ENCODE measurements around the gene STAT6. TPM values are rescaled to one million over a fixed set of nuclear protein-coding genes. Genes with fewer than 3 reads are reported as not detected.

The STAT6 gene, protein sequence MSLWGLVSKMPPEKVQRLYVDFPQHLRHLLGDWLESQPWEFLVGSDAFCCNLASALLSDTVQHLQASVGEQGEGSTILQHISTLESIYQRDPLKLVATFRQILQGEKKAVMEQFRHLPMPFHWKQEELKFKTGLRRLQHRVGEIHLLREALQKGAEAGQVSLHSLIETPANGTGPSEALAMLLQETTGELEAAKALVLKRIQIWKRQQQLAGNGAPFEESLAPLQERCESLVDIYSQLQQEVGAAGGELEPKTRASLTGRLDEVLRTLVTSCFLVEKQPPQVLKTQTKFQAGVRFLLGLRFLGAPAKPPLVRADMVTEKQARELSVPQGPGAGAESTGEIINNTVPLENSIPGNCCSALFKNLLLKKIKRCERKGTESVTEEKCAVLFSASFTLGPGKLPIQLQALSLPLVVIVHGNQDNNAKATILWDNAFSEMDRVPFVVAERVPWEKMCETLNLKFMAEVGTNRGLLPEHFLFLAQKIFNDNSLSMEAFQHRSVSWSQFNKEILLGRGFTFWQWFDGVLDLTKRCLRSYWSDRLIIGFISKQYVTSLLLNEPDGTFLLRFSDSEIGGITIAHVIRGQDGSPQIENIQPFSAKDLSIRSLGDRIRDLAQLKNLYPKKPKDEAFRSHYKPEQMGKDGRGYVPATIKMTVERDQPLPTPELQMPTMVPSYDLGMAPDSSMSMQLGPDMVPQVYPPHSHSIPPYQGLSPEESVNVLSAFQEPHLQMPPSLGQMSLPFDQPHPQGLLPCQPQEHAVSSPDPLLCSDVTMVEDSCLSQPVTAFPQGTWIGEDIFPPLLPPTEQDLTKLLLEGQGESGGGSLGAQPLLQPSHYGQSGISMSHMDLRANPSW
- 53.6 and 59.7 TPM in 2 replicates for total RNA-seq (2014; rRNA removed; shearing (Covaris generic); ENCODE audit: low replicate concordance)

DNA sequence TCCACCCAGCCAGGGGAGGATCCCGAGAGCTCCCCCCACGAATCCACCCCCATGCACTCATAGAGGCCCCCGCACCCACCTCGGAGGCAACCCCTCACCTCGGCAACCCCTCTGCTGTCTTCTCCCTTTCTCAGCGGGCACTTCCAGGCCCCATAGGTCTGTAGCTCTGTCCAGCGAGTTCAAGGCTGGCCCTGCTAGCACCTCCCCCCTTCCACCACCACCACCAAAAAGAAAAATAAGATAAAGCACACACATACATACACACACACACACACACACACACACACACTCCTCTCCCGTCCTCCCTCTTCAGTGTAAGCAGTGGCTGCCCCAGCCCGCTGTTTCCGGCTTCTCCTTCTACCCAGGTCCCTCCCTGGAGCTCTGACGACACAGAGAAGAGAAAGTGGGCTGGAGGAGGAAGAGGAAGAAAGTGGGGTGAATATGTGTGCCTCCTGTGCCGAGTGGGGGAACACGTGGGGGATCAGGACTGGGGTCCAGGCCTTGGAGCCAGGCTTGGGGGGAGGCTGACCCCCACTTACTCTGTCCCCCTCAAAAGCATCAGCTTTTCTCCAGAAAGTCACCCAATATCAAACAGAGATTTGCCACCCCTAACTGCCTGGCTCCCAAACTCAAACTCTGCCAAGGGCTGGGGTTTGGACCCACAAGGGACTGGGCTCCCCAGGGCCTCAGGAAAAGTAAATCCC, at the start of gene STAT6:
TSS of gene STAT6 (minus strand) at position 332 of the 704 bp plus-strand sequence. CDS start 3,084 bp downstream, outside the sequence.
- peak within 1 kb of the TSS; percentile 61 for H3K4me3 ChIP-seq
- peak; percentile 78 for DNase-seq
- no peaks in the 10 kb centered on the region for H3K27me3 ChIP-seq
- peaks cover 4% of the 10 kb centered on the region for H3K36me3 ChIP-seq
- H3K9me3 ChIP-seq = no peaks in the 10 kb centered on the region

DNA sequence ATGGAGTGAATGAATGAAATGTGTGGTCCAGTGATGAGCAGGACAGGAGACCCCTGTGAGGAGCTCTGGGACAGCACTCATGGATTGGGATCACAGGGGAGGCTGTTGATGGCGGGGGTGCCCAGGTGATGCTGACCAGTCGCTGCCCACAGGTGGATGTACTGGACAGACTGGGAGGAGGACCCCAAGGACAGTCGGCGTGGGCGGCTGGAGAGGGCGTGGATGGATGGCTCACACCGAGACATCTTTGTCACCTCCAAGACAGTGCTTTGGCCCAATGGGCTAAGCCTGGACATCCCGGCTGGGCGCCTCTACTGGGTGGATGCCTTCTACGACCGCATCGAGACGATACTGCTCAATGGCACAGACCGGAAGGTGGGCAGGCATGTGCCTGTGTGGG, 49.6 kb upstream of the STAT6 start:
- no peaks in the 10 kb centered on the region for H3K9me3 ChIP-seq
- no peak for DNase-seq
- H3K36me3 ChIP-seq = peaks cover 96% of the 10 kb centered on the region
- H3K27me3 ChIP-seq = no peaks in the 10 kb centered on the region
- no peak overlapping the region for H3K4me3 ChIP-seq

DNA sequence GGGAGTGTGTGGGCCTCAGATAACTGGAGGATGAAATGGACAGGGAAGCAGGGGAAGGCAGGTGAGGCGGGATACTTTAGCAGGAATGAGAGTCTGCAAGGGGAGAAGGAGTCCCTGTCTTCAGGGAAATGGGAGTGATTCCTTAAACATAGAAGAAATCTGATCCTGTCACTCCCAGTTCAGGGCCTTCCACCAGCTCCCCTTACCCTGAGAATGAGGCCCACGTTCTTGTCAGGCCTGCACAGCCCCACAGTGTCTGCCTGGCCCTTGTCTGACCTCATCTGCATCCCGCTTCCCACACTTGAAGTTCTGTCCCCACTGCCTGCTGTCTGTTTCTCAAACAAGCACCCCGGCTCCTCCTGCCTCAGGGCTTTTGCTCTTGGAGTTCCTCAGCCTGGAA, 48.9 kb upstream of the STAT6 start:
- no peak for DNase-seq
- peaks cover 96% of the 10 kb centered on the region for H3K36me3 ChIP-seq
- no peak overlapping the region for H3K4me3 ChIP-seq
- H3K9me3 ChIP-seq = no peaks in the 10 kb centered on the region
- no peaks in the 10 kb centered on the region for H3K27me3 ChIP-seq

DNA sequence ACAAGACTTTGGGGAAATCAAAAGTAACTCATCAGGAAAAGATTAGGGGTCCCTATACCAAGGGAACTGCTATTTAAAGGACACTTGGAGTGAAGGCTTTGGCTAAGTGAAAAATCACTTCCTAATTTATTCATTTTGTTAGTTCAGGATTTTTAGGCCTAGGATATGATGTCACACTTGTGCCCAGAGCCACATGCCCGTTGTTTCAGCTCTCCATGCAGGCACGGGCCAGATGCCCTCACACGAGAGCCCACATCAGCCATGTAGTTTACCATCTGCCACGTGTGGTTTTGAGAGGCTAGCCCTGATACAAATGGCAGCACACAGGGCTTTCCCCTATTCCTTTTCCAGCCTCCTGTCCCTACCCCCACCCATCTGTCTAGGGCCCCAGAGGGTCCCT, 48.1 kb upstream of the STAT6 start:
- Histone ChIP-seq H3K4me3 (no peak overlapping the region), H3K36me3 (peaks cover 96% of the 10 kb centered on the region), H3K9me3 (no peaks in the 10 kb centered on the region), H3K27me3 (no peaks in the 10 kb centered on the region)
- DNase-seq = no peak

DNA sequence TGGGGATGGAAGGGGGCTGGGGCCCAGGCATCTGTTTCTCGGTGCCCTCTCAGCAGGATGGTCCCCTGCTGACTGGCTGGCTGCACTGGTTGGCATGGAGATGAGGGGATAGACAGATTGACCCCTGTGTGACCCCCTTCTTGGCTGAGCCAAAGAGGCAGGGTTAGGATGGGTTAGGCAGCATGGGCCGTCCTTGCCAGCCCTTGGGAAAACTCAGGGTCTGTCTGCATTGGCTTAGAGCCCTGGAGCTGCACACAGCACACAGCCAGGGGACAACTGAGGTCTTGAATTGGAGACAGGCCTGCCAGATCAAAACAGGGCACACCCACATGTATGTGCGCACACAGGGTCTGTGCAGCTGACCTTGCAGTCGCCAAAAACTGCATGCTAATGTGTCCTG, 47.5 kb upstream of the STAT6 start:
- Histone ChIP-seq H3K9me3 (no peaks in the 10 kb centered on the region), H3K4me3 (no peak overlapping the region), H3K36me3 (peaks cover 96% of the 10 kb centered on the region), H3K27me3 (no peaks in the 10 kb centered on the region)
- DNase-seq = peak; percentile 20

DNA sequence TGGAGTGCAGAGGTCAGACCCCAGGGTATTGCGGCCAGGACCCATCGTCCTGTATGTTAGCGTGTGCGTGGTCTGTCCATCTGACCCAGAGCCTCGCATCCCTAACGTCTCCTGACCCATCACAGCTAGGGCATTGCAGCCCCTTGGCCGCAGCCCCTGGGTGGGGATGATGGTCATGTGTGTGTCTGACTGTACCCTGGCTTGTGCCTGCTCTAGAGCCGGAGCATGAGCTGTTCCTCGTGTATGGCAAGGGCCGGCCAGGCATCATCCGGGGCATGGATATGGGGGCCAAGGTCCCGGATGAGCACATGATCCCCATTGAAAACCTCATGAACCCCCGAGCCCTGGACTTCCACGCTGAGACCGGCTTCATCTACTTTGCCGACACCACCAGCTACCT, 47.0 kb upstream of the STAT6 start:
- H3K36me3 ChIP-seq = peaks cover 100% of the 10 kb centered on the region
- no peak for DNase-seq
- H3K27me3 ChIP-seq = no peaks in the 10 kb centered on the region
- no peak overlapping the region for H3K4me3 ChIP-seq
- no peaks in the 10 kb centered on the region for H3K9me3 ChIP-seq

DNA sequence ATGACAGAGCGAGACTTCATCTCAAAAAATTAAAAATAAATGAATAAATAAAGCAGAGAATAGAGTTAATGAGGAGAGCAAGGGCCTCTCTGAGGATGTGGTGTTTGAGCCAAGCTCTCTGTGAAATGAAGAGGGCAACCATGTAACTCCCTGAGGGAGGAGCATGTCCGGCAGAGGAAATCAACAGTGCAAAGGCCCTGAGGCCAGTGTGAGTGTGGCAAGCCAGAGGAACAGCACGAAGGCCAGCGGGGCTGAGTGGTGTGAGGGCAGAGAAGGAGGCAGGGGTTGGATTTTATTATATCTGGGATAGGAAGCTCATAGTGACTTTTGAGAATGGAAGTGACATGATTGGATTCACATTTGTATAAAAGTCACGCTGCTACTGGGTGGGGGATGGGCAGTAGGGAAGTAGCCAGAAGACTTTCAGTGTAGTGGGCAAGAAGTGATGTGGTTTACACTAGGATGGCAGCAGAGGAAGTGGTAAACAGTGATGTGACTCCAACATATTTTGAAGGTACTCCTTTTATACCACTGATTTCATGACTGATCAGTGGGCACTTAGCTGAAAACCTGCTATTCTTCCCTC, 46.5 kb upstream of the STAT6 start:
- no peaks in the 10 kb centered on the region for H3K27me3 ChIP-seq
- H3K4me3 ChIP-seq = no peak overlapping the region
- no peaks in the 10 kb centered on the region for H3K9me3 ChIP-seq
- H3K36me3 ChIP-seq = peaks cover 100% of the 10 kb centered on the region
- DNase-seq = no peak

DNA sequence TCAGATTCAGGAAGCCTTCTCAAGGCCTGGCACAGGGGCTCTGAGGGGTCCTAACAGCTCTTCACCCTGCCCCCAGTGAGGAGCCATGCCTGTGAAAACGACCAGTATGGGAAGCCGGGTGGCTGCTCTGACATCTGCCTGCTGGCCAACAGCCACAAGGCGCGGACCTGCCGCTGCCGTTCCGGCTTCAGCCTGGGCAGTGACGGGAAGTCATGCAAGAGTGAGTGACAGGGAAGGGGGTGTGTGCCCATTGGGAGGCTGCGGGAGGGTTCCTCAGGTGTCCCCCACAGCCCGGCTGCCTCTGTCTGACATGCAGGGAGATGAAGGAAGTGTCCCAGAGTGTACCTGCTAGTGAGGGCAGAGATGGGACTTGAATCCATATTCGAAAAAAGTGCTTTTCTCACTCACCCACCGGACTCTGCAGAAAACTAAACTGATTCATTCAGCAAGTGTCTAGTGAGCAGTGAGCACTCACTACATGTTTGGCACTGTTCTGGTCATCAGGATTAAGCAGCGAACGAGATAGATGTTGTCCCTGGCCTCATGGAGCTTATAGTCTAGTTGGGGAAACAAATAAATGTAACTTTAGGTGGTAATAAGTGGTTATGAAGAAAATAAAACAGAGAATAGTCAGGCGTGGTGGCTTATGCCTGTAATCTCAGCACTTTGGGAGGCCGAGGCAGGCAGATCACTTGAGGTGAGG, 45.7 kb upstream of the STAT6 start:
- Histone ChIP-seq H3K27me3 (no peaks in the 10 kb centered on the region), H3K9me3 (no peaks in the 10 kb centered on the region), H3K4me3 (no peak overlapping the region), H3K36me3 (peaks cover 92% of the 10 kb centered on the region)
- DNase-seq = no peak

DNA sequence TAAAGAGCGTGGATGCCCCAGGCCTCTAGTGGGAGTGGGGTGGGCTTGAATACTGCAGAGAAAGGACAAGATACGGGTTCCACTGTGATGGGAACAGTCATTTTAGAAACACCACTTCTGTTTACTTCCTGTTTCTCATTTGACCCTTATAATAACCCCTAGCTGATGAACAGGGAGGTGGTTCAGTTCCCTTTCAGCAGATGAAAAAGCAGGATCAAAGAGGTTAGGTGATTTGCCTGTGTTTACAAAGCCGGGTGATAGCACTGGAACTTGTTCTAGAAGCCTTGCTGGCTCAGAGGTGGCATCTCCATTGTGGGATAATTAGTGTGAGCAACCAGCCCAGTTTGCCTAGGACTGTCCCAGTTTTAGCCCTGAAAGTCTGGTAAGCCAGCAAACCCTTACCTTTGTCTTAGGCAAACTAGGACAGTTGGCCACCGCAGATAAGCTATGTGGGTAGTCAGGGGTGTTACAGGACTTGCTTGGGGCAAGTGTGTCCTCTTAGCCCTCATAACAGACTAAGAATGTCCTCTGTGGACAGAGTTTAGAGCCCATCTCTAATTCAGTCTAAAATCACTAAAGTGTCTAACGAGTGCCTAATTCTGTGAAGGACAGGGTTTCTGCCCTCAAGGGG, 43.8 kb upstream of the STAT6 start:
- Histone ChIP-seq H3K36me3 (peaks cover 85% of the 10 kb centered on the region), H3K27me3 (no peaks in the 10 kb centered on the region), H3K4me3 (no peak overlapping the region), H3K9me3 (no peaks in the 10 kb centered on the region)
- DNase-seq = no peak

DNA sequence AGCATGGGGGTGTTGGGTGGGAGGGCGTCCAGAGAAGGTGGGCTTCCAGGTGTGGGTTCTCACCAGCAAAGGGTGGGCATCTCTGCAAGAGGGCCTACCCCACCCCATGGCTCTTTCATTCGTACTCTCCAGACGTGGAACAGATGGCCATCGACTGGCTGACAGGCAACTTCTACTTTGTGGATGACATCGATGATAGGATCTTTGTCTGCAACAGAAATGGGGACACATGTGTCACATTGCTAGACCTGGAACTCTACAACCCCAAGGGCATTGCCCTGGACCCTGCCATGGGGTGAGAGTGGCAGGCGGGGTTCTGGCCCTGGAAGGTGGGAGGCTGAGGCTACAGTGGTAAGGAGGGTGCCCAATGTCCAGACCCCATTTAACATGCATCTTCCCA, 42.9 kb upstream of the STAT6 start:
- H3K36me3 ChIP-seq = peaks cover 85% of the 10 kb centered on the region
- H3K9me3 ChIP-seq = no peaks in the 10 kb centered on the region
- H3K4me3 ChIP-seq = no peak overlapping the region
- no peak for DNase-seq
- no peaks in the 10 kb centered on the region for H3K27me3 ChIP-seq

DNA sequence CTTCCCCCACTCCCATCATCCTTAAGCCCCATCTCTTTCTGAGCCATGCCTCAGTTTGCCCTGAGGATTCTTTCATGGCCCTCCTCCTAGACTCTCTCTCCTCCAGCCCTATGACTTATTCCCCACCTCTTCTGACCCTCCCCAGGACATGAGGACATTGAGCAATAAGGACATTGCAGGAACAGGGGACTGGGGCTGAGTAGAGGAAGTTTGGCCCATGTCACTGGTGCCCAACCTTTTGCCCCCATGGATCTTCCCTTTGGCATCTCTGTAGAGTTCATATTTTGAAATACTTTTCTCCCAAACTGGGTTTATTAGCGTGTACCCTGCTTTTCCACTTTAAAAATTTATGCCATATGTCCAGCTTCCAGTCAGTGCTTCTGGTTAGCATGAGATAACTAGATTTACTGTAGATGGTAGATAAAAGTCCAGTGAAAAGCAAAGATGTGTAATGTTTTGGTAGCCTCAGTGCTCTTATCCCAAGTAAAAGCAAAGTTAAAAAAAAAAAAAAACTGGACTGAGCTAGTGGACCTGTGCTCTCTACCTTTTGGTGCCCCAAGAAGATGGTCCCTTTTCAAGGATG, 42.3 kb upstream of the STAT6 start:
- H3K36me3 ChIP-seq = peaks cover 85% of the 10 kb centered on the region
- no peak for DNase-seq
- H3K9me3 ChIP-seq = no peaks in the 10 kb centered on the region
- H3K27me3 ChIP-seq = no peaks in the 10 kb centered on the region
- H3K4me3 ChIP-seq = no peak overlapping the region

DNA sequence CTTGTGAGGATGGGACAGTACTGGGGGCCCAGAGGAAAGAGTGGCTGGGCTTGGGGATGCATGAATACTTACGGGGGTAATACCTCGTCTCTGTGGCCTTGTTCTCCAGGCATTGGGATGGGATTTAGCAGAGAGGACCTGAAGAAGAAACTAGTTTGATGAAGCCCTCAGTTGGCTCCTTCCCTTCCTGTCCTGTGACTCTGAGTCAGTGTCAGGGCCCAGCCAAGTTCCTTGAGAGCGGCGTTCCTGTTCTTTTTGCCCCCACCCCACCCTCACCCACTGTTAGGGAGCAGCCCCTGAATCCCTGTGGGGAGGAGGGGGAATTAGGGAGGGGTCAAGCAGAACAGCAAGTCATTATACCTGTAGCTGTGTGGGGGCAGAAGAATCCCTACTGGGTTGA, 41.5 kb upstream of the STAT6 start:
- Histone ChIP-seq H3K27me3 (no peaks in the 10 kb centered on the region), H3K9me3 (no peaks in the 10 kb centered on the region), H3K4me3 (no peak overlapping the region), H3K36me3 (peaks cover 85% of the 10 kb centered on the region)
- DNase-seq = peak; percentile 61

DNA sequence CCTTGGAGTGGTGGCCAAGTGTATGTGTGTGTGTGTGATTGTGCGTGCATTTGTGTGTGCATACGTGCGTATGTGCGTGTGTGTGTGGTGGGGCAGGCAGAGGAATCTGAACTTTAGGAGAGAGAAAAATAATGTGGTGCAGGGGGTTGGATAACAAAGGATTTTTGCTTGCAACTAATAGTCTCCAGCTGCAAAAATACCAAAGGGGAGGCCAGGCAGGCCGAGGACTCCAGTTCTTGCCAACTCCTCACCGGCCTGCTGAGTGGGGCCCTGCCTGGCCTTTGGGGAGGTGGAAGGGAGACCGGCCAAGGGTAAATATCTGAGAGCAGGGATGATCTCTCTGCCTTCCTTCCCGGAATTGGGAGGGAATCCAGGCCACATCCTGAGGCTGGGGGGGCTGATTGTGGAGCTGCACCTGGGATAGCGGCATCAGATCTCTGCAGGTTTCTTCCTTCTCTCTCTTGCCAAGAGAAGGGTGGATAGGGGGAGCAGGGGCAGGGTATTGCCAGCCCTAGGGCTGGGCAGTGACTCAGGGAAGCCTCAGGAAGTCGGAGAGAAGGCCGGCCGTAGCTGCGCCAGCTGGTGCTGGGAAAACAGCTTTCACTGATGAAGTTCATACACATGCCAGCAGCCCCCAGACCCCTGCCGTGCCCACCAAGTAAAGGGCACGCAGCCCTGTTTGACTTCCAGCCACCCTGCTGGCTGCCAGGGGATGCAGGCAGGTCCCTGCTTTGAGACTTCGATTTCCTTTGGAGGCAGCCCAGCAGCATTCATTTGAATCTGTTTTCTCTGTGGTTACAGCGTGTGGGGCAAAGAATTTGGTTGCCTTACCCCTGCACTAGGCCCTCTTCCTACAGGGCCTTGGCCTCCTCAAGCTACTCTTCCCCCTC, 40.8 kb upstream of the STAT6 start:
- DNase-seq = peak; percentile 94
- Histone ChIP-seq H3K9me3 (no peaks in the 10 kb centered on the region), H3K27me3 (no peaks in the 10 kb centered on the region), H3K4me3 (no peak overlapping the region), H3K36me3 (peaks cover 79% of the 10 kb centered on the region)

DNA sequence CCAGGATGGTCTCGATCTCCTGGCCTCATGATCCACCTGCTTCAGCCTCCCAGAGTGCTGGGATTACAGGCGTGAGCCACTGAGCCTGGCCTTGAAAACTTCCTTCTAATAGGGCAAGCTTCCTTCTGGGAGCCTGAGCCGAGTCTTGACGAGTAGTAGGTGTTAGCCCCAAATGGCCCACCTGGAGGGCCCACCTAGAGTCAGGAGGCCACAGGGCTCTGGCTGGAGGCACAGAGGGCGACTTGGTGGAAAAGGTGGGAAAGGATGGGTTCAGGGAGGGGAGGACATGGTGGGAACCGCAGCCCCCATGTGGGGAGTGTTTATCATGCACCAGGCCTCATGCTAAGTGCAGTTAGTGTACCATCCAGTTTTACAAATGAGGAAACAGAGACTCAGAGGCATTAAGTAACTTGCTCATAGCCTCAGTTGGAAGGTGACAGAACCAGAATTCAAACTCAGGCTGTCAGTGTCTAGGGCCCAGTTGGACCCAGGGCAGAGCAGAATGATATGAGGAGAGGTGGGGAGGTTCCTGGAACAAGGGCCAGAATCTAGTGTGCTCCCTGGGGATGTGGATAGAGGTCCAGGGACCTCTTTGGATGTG, 39.3 kb upstream of the STAT6 start:
- H3K9me3 ChIP-seq = no peaks in the 10 kb centered on the region
- no peak for DNase-seq
- H3K36me3 ChIP-seq = peaks cover 74% of the 10 kb centered on the region
- H3K4me3 ChIP-seq = no peak overlapping the region
- H3K27me3 ChIP-seq = no peaks in the 10 kb centered on the region
